Ecto neural progenitor cell (in vitro differentiated cells): ENCODE data around the gene COBL.

Source experiments
- DNase-seq: peaks from one replicate; pipeline ENCODE4 v3.0.0-alpha.2; 2018; ENCODE audit warnings: low spot score

Gene COBL

GRCh38 chr7:51307651-51308210, 8.9 kb downstream of the COBL start:
- DNase-seq: no peak

- DNase-seq: no peak
Observed at GRCh38 chr7:51306761-51307160, 9.8 kb downstream of the COBL start.

DNA sequence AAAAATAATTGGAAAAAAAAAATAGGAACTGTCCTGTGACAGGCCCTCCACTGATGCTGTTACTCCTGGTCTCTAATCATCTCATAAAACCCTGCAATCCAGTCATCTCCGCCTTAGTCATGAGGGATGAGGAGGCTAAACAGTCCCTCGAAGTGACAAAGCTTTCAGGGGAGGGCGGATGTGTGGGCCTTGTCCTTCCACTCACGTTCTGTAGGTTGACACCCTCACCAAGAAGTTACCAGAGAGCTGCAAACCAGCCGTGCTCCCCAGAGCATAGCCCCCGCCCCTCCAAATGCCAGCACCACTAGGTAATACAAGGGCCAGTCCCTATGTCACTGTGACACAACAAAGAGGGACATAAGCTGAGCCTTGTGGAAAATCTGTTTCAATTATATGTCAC, 11.9 kb downstream of the COBL start:
- DNase-seq: no peak

GRCh38 chr7:51303142-51303525, 13.5 kb downstream of the COBL start:
- DNase-seq: no peak

DNA sequence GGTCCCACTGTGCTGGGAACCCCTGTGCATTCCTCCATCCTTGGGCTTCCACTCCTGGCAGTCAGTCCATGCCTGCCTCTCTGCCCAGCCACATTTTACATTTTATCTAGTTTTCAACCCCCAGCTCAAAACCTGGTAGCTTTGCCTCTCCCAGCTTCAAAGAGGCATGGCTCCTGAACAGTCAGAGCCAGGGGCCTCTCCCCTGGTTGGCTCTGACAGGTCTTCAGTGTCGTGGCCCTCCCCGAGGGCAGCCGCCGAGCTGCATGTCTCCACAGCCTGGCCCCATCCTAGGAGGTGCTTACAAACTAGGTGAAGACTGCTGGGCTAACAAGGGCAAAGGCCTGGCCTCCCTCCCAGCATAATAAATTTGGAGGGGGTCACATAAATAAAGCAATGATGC, 14.8 kb downstream of the COBL start:
- no peak for DNase-seq

GRCh38 chr7:51300762-51301674, 15.6 kb downstream of the COBL start:
- no peak for DNase-seq

- no peak for DNase-seq
Observed at GRCh38 chr7:51299391-51300133, 17.0 kb downstream of the COBL start.

DNA sequence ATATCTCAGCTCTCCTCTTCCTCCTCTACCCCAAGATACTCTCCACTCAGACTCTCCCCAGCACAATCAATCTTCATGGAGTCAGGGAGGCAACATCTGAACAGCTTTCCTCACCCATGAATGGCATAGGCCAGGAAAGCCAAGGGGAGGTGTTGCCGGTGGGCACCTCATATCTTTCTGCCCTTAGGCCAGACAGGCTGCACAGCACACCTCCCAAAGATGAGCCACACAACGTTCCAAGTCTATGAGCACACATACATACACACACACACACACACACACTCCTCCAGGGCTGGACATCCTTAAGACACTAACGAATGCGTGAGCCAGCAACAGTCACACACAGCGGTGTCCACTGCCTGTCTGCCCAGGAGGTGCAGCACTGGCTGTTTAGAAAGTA, 17.7 kb downstream of the COBL start:
- DNase-seq: no peak

DNA sequence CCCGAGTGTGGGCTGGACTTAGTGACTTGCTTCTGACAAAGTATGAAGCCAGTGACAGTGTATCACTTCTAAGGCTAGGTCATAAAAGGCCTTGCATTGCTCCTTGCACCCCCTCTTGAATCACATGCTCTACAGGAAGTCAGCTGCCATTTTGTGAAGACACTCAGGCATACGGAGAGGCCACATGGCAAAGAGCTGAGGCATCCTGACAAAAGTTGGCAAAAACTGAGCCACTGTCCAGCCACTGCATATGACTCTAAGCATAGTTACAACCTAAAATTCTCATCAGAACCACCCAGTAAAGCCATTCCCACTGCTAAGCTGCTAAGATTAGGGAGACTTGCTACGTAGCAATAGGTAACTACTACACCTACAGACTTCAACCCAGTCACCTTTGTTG, 18.6 kb downstream of the COBL start:
- no peak for DNase-seq

- no peak for DNase-seq
Observed at GRCh38 chr7:51295440-51296245, 21.0 kb downstream of the COBL start.

- DNase-seq: no peak
Observed at GRCh38 chr7:51292596-51292995, 24.0 kb downstream of the COBL start.

DNA sequence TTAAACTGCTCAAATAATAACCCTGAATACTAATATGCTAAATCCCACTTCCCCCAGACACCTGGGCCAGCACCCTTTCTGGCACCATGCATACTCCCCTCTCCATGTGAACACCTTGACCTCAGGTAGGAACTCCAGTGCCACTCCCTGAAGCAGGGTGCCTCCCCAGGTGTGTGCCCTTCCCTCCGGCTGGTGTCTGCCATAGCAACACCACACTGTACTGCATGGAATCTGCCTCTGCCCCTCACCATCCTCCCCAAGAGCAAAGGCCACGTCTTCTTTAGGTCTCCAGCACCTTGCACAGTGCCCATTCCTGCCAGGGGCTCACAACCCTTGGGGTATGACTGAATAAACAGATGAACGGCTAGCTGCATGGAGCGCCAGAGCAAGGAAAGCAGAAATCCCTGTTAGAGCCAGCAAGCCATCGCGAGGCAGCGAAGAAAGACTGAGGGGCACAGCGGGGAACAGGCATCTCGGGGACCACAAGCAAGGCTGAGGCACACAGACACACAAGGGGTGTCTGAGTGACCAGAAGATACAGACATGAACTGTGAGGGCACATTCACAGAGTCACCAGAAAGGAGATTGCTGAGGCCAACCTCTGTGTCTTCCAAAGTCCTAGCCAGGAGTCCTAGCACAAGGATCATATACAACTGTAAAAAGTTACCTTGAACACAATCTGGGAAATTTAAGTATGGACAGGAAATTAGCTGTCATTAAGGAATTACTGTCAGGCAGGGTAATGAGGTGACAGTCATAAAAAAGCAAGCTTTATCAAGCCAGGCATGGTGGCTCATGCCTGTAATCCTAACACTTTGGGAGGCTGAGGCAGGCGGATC, 25.7 kb downstream of the COBL start:
- no peak for DNase-seq

GRCh38 chr7:51290304-51290637, 26.3 kb downstream of the COBL start:
- DNase-seq: no peak

DNA sequence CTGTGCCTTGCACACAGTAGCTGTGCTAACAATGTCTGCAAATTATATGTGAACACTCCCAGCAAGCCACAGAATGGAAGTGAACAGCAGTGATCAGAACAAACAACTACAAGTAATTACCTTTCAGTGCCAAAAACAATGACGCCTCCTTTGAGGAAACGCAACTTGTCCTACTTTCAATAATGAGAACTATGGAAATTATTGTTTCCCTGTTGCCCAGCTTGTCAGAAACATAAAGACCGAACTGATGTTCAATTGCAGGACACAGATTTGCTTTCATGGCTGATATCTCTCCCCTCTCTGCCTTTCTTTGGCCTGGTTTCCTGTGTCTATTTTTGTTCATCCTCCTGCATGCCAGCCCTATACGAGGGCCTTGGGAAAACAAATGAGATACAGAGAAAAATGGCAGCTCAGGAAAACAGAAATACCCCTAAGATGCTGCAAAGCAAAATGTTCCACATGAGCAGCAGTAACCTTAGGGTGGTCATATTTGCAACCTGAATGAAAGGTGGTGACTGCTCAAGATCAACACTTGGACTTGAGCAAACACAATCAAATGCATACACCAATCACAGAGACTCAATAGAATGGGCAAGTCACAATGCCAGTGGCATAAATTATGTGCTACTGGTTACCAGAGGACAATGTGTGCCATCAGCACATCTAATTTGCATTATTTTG, 26.8 kb downstream of the COBL start:
- DNase-seq: no peak

DNA sequence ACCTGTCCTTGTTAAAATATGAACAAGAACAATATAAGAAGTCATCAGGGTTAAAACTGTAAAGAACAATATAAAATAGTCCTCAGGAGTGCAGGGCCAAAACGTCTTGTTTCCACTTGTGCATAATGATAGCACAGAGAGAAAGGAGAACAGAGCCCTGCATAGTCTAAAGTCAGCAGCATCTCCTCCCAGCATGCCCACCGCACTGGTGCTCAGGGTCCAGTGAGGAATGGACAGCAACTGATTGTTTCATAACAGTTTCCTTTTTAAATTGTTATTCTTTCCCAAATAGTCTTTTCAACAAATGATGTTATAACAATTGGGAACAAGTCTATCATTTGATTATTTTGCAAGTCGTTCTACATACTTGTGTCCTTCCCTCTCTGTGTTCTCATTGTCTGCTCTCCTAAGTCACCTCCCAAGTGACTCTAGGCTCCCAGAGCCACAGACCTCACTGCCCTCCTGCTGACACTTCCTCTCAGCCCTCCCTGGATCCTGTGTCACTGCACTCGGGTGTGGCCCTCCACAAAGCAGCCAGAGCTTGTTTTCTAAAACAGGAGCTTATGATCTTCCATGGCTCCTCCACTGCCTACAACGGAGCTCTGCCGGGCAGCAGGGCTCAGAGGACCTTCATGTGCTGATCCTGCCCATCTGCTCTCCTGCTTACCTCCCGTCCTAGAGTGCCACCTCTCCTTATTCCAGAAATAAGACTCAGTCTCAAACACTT, 27.6 kb downstream of the COBL start:
- no peak for DNase-seq

DNA sequence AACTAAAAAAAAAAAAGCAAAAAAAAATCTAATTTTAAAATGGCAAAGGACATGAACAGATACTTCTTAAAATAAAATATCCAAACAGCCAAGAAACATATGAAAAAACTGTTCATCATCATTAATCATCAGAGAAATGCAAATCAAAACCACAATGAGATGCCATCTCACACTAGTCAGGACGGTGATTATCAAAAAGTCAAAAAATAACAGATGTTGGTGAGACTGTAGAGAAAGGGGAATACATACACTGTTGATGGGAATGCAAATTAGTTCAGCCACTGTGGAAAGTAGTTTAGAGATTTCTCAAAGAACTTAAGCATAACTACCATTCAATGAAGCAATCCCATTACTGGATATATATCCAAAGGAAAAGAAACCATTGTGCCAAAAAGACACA, 30.2 kb downstream of the COBL start:
- DNase-seq: no peak

DNA sequence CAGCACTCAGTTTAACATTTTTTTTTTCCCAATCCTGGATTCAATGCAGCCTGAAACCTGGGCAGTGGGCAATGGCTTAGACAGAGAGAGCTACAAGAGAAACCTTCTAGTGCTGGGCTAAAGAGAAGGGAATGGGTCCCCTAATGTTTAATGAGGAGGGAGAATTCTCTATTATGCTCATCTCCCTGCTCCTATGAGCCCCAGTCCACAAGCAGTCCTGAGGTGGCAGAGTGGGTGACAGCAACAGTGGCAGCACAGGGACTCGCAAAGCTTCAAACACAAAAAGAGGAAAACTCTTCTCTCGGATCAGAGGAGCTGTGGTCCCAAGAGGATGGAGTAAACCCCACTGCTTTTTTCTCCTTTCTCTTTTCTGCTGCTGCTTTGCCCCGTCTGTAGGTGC, 36.5 kb downstream of the COBL start:
- no peak for DNase-seq

DNA sequence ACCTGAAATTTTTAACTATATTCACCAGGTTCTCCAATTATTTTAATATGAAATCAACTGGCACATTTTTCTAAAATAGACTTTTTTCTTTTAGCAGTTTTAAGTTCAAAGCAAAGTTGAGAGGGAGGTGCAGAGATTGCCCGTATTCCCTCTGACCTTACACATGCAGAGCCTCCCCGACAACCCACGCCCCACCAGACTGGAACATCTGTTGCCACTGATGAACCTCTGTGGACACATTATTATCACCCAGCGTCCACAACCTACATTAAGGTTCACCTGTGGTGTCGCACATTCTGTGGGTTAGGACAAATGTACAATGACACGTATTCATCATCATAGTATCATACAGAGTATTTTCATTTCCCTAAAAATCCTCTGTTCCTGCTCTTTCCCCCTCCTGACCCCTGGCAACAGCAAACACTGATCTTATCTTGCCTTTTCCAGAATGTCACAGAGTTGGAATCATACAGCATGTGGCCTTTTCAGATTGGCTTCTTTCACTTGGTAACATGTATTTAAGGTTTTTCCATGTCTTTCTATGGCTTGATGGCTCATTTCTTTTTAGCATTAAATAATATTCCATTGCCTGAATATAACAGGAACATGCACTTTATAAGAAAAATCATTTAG, 37.1 kb downstream of the COBL start:
- no peak for DNase-seq

DNA sequence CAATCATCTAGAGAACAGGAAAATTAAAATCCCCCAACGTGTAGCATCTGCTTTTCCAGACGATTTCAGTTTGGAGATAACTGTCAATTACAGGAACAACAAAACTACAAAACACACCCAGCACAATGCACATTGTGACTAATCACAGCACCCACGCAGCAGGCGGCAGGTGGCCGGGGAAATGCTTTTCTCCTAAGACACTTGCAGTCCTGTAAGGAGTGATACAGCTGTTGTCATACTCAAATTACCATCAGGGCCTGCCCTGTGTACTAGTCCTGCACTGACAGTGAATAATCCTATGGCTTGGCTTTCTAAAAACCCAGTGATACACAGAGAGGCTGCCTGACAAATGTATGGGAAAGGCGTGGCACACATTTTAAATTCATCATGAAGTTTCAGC, 37.8 kb downstream of the COBL start:
- no peak for DNase-seq

- no peak for DNase-seq
Observed at GRCh38 chr7:51276967-51277366, 39.6 kb downstream of the COBL start.
